Small intestine (tissue), 7 donors: ENCODE data around the gene PCBP3. TPM values are rescaled to one million over a fixed set of nuclear protein-coding genes. Genes with fewer than 3 reads are reported as not detected.

Experiments used
- DNase-seq, 2 donors: peaks; one replicate each; pipeline versions ENCODE4 v3.0.0 to v3.0.0-alpha.2; 2013
- FAIRE-seq: peaks from 2 replicates; lab custom pipeline; 2012; peaks lifted over from hg19 to GRCh38; lab: Jason Lieb, UNC
- H3K27ac ChIP-seq, 3 donors: one replicate each; pipeline ENCODE4 v1.5.1; 2013; ENCODE audit warnings: low read length in 2 of 3, mild to moderate bottlenecking in 2 of 3, control low read depth in 1 of 3, inconsistent platforms in 1 of 3, low read depth in 1 of 3, moderate library complexity in 1 of 3
- H3K27me3 ChIP-seq, 3 donors: one replicate each; pipeline ENCODE4 v1.6.1; 2013; ENCODE audit warnings: low read length in 3 of 3, inconsistent platforms in 1 of 3; ENCODE audit not compliant: control insufficient read depth in 3 of 3, insufficient read depth in 3 of 3
- H3K36me3 ChIP-seq, 3 donors: one replicate each; pipeline ENCODE4 v1.6.1; 2013; ENCODE audit warnings: low read length in 3 of 3, inconsistent platforms in 1 of 3, low read depth in 1 of 3, mild to moderate bottlenecking in 1 of 3, moderate library complexity in 1 of 3; ENCODE audit not compliant: control insufficient read depth in 3 of 3, insufficient read depth in 2 of 3
- H3K4me1 ChIP-seq, 3 donors: one replicate each; pipeline ENCODE4 v1.6.1; 2013; ENCODE audit warnings: low read length in 2 of 3, inconsistent platforms in 1 of 3, low read depth in 1 of 3, mild to moderate bottlenecking in 1 of 3, moderate library complexity in 1 of 3; ENCODE audit not compliant: control insufficient read depth in 3 of 3, insufficient read depth in 2 of 3
- H3K4me3 ChIP-seq, 3 donors: one replicate each; pipeline ENCODE4 v1.5.1; 2013; ENCODE audit warnings: low read length in 3 of 3, control low read depth in 1 of 3, inconsistent platforms in 1 of 3, low read depth in 1 of 3, mild to moderate bottlenecking in 1 of 3, moderate library complexity in 1 of 3
- H3K9me3 ChIP-seq, 2 donors: one replicate each; pipeline ENCODE4 v1.6.1; 2013; ENCODE audit warnings: low read depth in 1 of 2, low read length in 1 of 2; ENCODE audit not compliant: control insufficient read depth in 2 of 2, insufficient read depth in 1 of 2
- WGBS, 3 donors: extraction: QIAGEN DNeasy Blood & Tissue Kit; methylation state at CpG; one replicate each; pipeline ENCODE4 v1.1.7; 2013; 5-methylcytosine and 5-hydroxymethylcytosine counted together
- polyA plus RNA-seq, 4 donors: library from polyadenylated mRNA; stranded (reverse) in 3 of 4; unstranded in 1 of 4; fragments of 200-250 nt in 3 of 4; fragments of 120-200 nt in 1 of 4; gene quantifications; one replicate each; pipeline versions ENCODE4 v1.2.1 to v1.2.3, GENCODE V29; 2013
- donor health status: healthy with polysubstance abuse.
- donor health status: control.
- donor health status: control.
- donor health status: Bipolar disorder and iron deficiency.
- donor health status: healthy.

PCBP3 gene
- polyA plus RNA-seq, 4 donors: 0.81 to 8.2 (median 1.0) TPM; not detected in 1

GRCh38 chr21:45921917-45922316 lies 278.4 kb downstream of the PCBP3 start:
- Histone ChIP-seq H3K27ac (no peak overlapping the region), H3K36me3 (no peaks in the 10 kb centered on the region), H3K4me3 (no peak overlapping the region), H3K4me1 (no peaks in the 10 kb centered on the region), H3K27me3 (no peaks in the 10 kb centered on the region), H3K9me3 (no peaks in the 10 kb centered on the region)
- DNase-seq: no peak
- FAIRE-seq: no peak
- WGBS, 3 donors: 72 to 82% (median 81%) methylated on average over 7 of the region's 7 CpGs

- no peak overlapping the region for H3K4me3 ChIP-seq
- DNase-seq (no peak), FAIRE-seq (no peak)
- H3K9me3 ChIP-seq: no peaks in the 10 kb centered on the region
- no peaks in the 10 kb centered on the region for H3K4me1 ChIP-seq
- H3K27ac ChIP-seq: no peak overlapping the region
- WGBS, 3 donors: 72 to 82% (median 80%) methylated on average over 12 of the region's 12 CpGs
- no peaks in the 10 kb centered on the region for H3K27me3 ChIP-seq
- no peaks in the 10 kb centered on the region for H3K36me3 ChIP-seq
Measured at GRCh38 chr21:45922648-45923047, 279.1 kb downstream of the PCBP3 start.

GRCh38 chr21:45923146-45923545 lies 279.6 kb downstream of the PCBP3 start:
- WGBS, 3 donors: 23 to 33% (median 31%) methylated on average over 5 to 6 of the region's 6 CpGs
- Histone ChIP-seq H3K36me3 (no peaks in the 10 kb centered on the region), H3K9me3 (no peaks in the 10 kb centered on the region), H3K4me1 (no peaks in the 10 kb centered on the region), H3K27me3 (no peaks in the 10 kb centered on the region), H3K27ac (no peak overlapping the region), H3K4me3 (no peak overlapping the region)
- FAIRE-seq: no peak
- peak; percentile 5 to 43 for DNase-seq

GRCh38 chr21:45926281-45926680 lies 282.8 kb downstream of the PCBP3 start:
- 64 to 67% (median 64%) methylated on average over 11 of the region's 11 CpGs for WGBS, 3 donors
- no peaks in the 10 kb centered on the region for H3K4me1 ChIP-seq
- no peaks in the 10 kb centered on the region for H3K9me3 ChIP-seq
- H3K27me3 ChIP-seq: no peaks in the 10 kb centered on the region
- no peak overlapping the region for H3K4me3 ChIP-seq
- no peaks in the 10 kb centered on the region for H3K36me3 ChIP-seq
- DNase-seq (no peak), FAIRE-seq (no peak)
- H3K27ac ChIP-seq: no peak overlapping the region

- no peak overlapping the region for H3K4me3 ChIP-seq
- WGBS, 3 donors: 14 to 40% (median 18%) methylated on average over 1 of the region's 1 CpG
- DNase-seq: no peak
- H3K4me1 ChIP-seq: no peaks in the 10 kb centered on the region
- H3K9me3 ChIP-seq: no peaks in the 10 kb centered on the region
- H3K36me3 ChIP-seq: no peaks in the 10 kb centered on the region
- FAIRE-seq: no peak
- no peak overlapping the region for H3K27ac ChIP-seq
- no peaks in the 10 kb centered on the region for H3K27me3 ChIP-seq
Measured at GRCh38 chr21:45927032-45927431, 283.5 kb downstream of the PCBP3 start.

- Histone ChIP-seq H3K27me3 (no peaks in the 10 kb centered on the region), H3K36me3 (no peaks in the 10 kb centered on the region), H3K4me1 (no peaks in the 10 kb centered on the region), H3K27ac (no peak overlapping the region), H3K4me3 (no peak overlapping the region), H3K9me3 (no peaks in the 10 kb centered on the region)
- no peak for FAIRE-seq
- WGBS, 3 donors: 79 to 85% (median 84%) methylated on average over 33 to 34 of the region's 34 CpGs
- no peak for DNase-seq
Measured at GRCh38 chr21:45927851-45928850, 284.6 kb downstream of the PCBP3 start.

- DNase-seq: no peak
- WGBS, 3 donors: 80 to 83% (median 81%) methylated on average over 11 of the region's 11 CpGs
- no peaks in the 10 kb centered on the region for H3K4me1 ChIP-seq
Measured at GRCh38 chr21:45929449-45929848, 285.9 kb downstream of the PCBP3 start.

GRCh38 chr21:45930231-45930760 lies 286.8 kb downstream of the PCBP3 start:
- Histone ChIP-seq H3K36me3 (no peaks in the 10 kb centered on the region), H3K4me3 (no peak overlapping the region), H3K9me3 (peaks cover 0 to 7% of the 10 kb centered on the region in 2 donors), H3K27ac (no peak overlapping the region), H3K27me3 (no peaks in the 10 kb centered on the region), H3K4me1 (no peaks in the 10 kb centered on the region)
- no peak for FAIRE-seq
- no peak for DNase-seq
- WGBS, 3 donors: 84 to 91% (median 88%) methylated on average over 15 to 16 of the region's 16 CpGs

More at GRCh38 chr21:45929449-45929848, 285.9 kb downstream of the PCBP3 start:
- no peak overlapping the region for H3K4me3 ChIP-seq
- H3K27me3 ChIP-seq: no peaks in the 10 kb centered on the region
- H3K36me3 ChIP-seq: no peaks in the 10 kb centered on the region
- H3K27ac ChIP-seq: no peak overlapping the region
- H3K9me3 ChIP-seq: peaks cover 0 to under 1% of the 10 kb centered on the region in 2 donors
- FAIRE-seq: no peak
